SK-N-SH (cell line): ENCODE results near the gene NIF3L1. TPM values are rescaled to one million over a fixed set of nuclear protein-coding genes. Genes with fewer than 3 reads are reported as not detected.

Experiments
- CTCF ChIA-PET: fragments of 300-600, 350-600 bp; formaldehyde crosslinking; extraction: SDS; loops from one replicate; lab custom pipeline; 2021; lab: Yijun Ruan, JAX
- POLR2A ChIA-PET: fragments of 350-600 bp; sonication (Branson Sonifier 250); formaldehyde crosslinking; extraction: SDS; loops from one replicate; lab custom pipeline; 2020; ENCODE audit warnings: antibody characterized with exemption, inconsistent platforms; lab: Yijun Ruan, JAX
- DNase-seq: peaks from one replicate; pipeline ENCODE4 v3.0.0; 2012
- H2AFZ ChIP-seq: fragments of 200-600 bp; sonication (generic); 2 replicates; pipeline ENCODE4 v1.8.1; 2016; ENCODE audit warnings: antibody characterized with exemption, mild to moderate bottlenecking, low read depth
- H3F3A ChIP-seq: fragments of 200-600 bp; sonication (generic); replicated peaks from 2 replicates; pipeline ENCODE3; 2016; ENCODE audit warnings: antibody characterized with exemption, mild to moderate bottlenecking; ENCODE audit not compliant: insufficient read depth
- H3K27ac ChIP-seq, 2 experiments: fragments of 200-500 bp in 1 of 2; fragments of 200-600 bp in 1 of 2; sonication (Bioruptor generic) in 1 of 2; sonication (generic), shearing (Covaris generic) in 1 of 2; 2 replicates each; pipeline versions ENCODE4 v1.5.1 to v1.6.1; 2014 to 2016; ENCODE audit warnings: low read depth in 2 of 2, inconsistent platforms in 1 of 2, low read length in 1 of 2, mild to moderate bottlenecking in 1 of 2, mixed read lengths in 1 of 2
- H3K27me3 ChIP-seq: fragments of 200-600 bp; sonication (generic), shearing (Covaris generic); 2 replicates; pipeline ENCODE4 v1.6.1; 2016; ENCODE audit warnings: mixed run types; ENCODE audit not compliant: insufficient read depth
- H3K36me3 ChIP-seq, 2 experiments: fragments of 200-500 bp in 1 of 2; fragments of 200-600 bp in 1 of 2; sonication (Bioruptor generic) in 1 of 2; sonication (generic) in 1 of 2; replicated peaks in 1 of 2; 2 replicates each; pipeline versions ENCODE3 to v1.5.1; 2014 to 2016; ENCODE audit warnings: low read length in 1 of 2, mild to moderate bottlenecking in 1 of 2; ENCODE audit not compliant: insufficient read depth in 2 of 2, control insufficient read depth in 1 of 2
- H3K4me1 ChIP-seq, 2 experiments: fragments of 200-500 bp in 1 of 2; fragments of 200-600 bp in 1 of 2; sonication (Bioruptor generic) in 1 of 2; sonication (generic), shearing (Covaris generic) in 1 of 2; 2 replicates each; pipeline versions ENCODE4 v1.5.1 to v1.6.1; 2014 to 2016; ENCODE audit warnings: low read depth in 1 of 2, low read length in 1 of 2, mixed run types in 1 of 2; ENCODE audit not compliant: insufficient read depth in 2 of 2, control insufficient read depth in 1 of 2
- H3K4me2 ChIP-seq: fragments of 200-600 bp; sonication (generic), shearing (Covaris generic); 2 replicates; pipeline ENCODE4 v1.6.1; 2017; ENCODE audit warnings: mixed run types
- H3K4me3 ChIP-seq, 2 experiments: fragments of 200-500 bp in 1 of 2; fragments of 200-600 bp in 1 of 2; sonication (Bioruptor generic) in 1 of 2; sonication (generic), shearing (Covaris generic) in 1 of 2; 2 replicates each; pipeline versions ENCODE4 v1.5.1 to v1.8.1; 2014 to 2016; ENCODE audit warnings: low read depth in 2 of 2, inconsistent platforms in 1 of 2, low read length in 1 of 2, mild to moderate bottlenecking in 1 of 2, mixed read lengths in 1 of 2, moderate library complexity in 1 of 2
- H3K79me2 ChIP-seq: fragments of 200-600 bp; sonication (generic); 2 replicates; pipeline ENCODE4 v1.8.1; 2017; ENCODE audit warnings: mild to moderate bottlenecking; ENCODE audit not compliant: insufficient read depth
- H3K9ac ChIP-seq: fragments of 200-600 bp; sonication (generic); 2 replicates; pipeline ENCODE4 v1.6.1; 2017; ENCODE audit warnings: mixed run types
- H3K9me2 ChIP-seq: fragments of 200-600 bp; sonication (generic); 2 replicates; pipeline ENCODE4 v1.6.1; 2017; ENCODE audit warnings: mixed run types
- H3K9me3 ChIP-seq: fragments of 200-600 bp; sonication (generic); 2 replicates; pipeline ENCODE4 v1.6.1; 2017; ENCODE audit warnings: mixed run types, mild to moderate bottlenecking, moderate library complexity
- H4K20me1 ChIP-seq: fragments of 200-600 bp; sonication (generic); 2 replicates; pipeline ENCODE4 v1.6.1; 2017; ENCODE audit warnings: mild to moderate bottlenecking, mixed run types; ENCODE audit not compliant: insufficient read depth
- CHD2 ChIP-seq: fragments of 150-350 bp; IDR thresholded peaks from 2 replicates; pipeline ENCODE4 v1.6.1; 2018; ENCODE audit warnings: low read length; ENCODE audit not compliant: partially characterized antibody
- CTCF ChIP-seq: fragments of 200-600 bp; sonication (generic); IDR thresholded peaks from 2 replicates; pipeline ENCODE4 v1.6.1; 2017; ENCODE audit warnings: antibody characterized with exemption, mild to moderate bottlenecking, moderate library complexity
- ELF1 ChIP-seq: IDR thresholded peaks from 2 replicates; pipeline ENCODE4 v1.4.0; 2012
- EP300 ChIP-seq, 2 experiments: IDR thresholded peaks; 2 replicates each; pipeline versions ENCODE4 v1.4.0 to v1.6.1; 2012; ENCODE audit warnings: borderline replicate concordance in 1 of 2, low read depth in 1 of 2, low read length in 1 of 2
- EZH2phosphoT487 ChIP-seq: fragments of 200-600 bp; sonication (generic); IDR thresholded peaks from 2 replicates; pipeline ENCODE4 v1.6.1; 2017; ENCODE audit warnings: low read depth, mixed run types, mild to moderate bottlenecking, antibody characterized with exemption, moderate library complexity, borderline replicate concordance
- FOSL2 ChIP-seq: IDR thresholded peaks from 2 replicates; pipeline ENCODE4 v1.4.0; 2012; ENCODE audit warnings: low read depth, mild to moderate bottlenecking, moderate library complexity, borderline replicate concordance
- FOXJ3 ChIP-seq: sonication (generic); formaldehyde crosslinking; IDR thresholded peaks from 2 replicates; pipeline ENCODE4 v1.5.1; 2020; ENCODE audit warnings: mild to moderate bottlenecking, missing genetic modification reagents
- FOXM1 ChIP-seq: IDR thresholded peaks from 2 replicates; pipeline ENCODE4 v1.4.0; 2012; ENCODE audit warnings: low read depth, mild to moderate bottlenecking
- GABPA ChIP-seq: IDR thresholded peaks from 2 replicates; pipeline ENCODE4 v1.4.0; 2012; ENCODE audit warnings: low read depth, mild to moderate bottlenecking
- GATA2 ChIP-seq: sonication (generic); formaldehyde crosslinking; IDR thresholded peaks from 2 replicates; pipeline ENCODE4 v1.5.0; 2020; ENCODE audit warnings: mild to moderate bottlenecking, missing genetic modification reagents
- IRF3 ChIP-seq: fragments of 150-350 bp; IDR thresholded peaks from 2 replicates; pipeline ENCODE4 v1.6.1; 2016; ENCODE audit warnings: mild to moderate bottlenecking, low read depth, low read length
- MEF2A ChIP-seq: IDR thresholded peaks from 2 replicates; pipeline ENCODE4 v1.4.0; 2012; ENCODE audit warnings: low read depth, borderline replicate concordance
- MXI1 ChIP-seq: IDR thresholded peaks from 2 replicates; pipeline ENCODE4 v1.6.1; 2012; ENCODE audit warnings: mild to moderate bottlenecking, low read depth, low read length, improper control_type of control experiment
- NFIC ChIP-seq: IDR thresholded peaks from 2 replicates; pipeline ENCODE4 v1.4.0; 2012; ENCODE audit warnings: borderline replicate concordance
- PBX3 ChIP-seq: IDR thresholded peaks from 2 replicates; pipeline ENCODE4; 2012
- POLR2AphosphoS5 ChIP-seq: IDR thresholded peaks from 2 replicates; pipeline ENCODE4 v1.6.1; 2012; ENCODE audit warnings: low read depth, low read length
- RFX5 ChIP-seq: IDR thresholded peaks from 2 replicates; pipeline ENCODE4 v1.6.1; 2012; ENCODE audit warnings: mild to moderate bottlenecking, improper control_type of control experiment, low read length
- TAF1 ChIP-seq: IDR thresholded peaks from 2 replicates; pipeline ENCODE4 v1.6.1; 2012; ENCODE audit warnings: low read depth, mild to moderate bottlenecking, low read length, moderate library complexity, borderline replicate concordance
- TCF12 ChIP-seq: IDR thresholded peaks from 2 replicates; pipeline ENCODE4 v1.4.0; 2012
- TEAD4 ChIP-seq: IDR thresholded peaks from 2 replicates; pipeline ENCODE4 v1.4.0; 2012; ENCODE audit warnings: mild to moderate bottlenecking, borderline replicate concordance; ENCODE audit not compliant: insufficient read depth
- USF1 ChIP-seq: IDR thresholded peaks from 2 replicates; pipeline ENCODE4 v1.4.0; 2012; ENCODE audit warnings: low read depth, borderline replicate concordance
- ZBTB33 ChIP-seq: IDR thresholded peaks from 2 replicates; pipeline ENCODE4 v1.4.0; 2012; ENCODE audit warnings: low read depth, borderline replicate concordance
- WGBS: methylation state at CpG from one replicate; pipeline ENCODE4 v1.1.6; 2017; ENCODE audit warnings: low lambda C conversion rate; 5-methylcytosine and 5-hydroxymethylcytosine counted together
- polyA plus RNA-seq, 3 experiments: library from polyadenylated mRNA; depleted of rRNA; stranded (reverse); fragments of >200 nt; gene quantifications; 2 replicates each; pipeline ENCODE4 v1.2.3, GENCODE V29; 2012
- TF ChIP-seq, protein P1 (sequence below): fragments of 150-350 bp; IDR thresholded peaks from 2 replicates; pipeline ENCODE4 v1.6.1; 2017; ENCODE audit warnings: antibody characterized with exemption, low read length, low read depth, borderline replicate concordance

The NIF3L1 gene
- polyA plus RNA-seq, 1 of the 3 experiments (the other 2 are of a cell fraction): 52.4 TPM

DNA sequence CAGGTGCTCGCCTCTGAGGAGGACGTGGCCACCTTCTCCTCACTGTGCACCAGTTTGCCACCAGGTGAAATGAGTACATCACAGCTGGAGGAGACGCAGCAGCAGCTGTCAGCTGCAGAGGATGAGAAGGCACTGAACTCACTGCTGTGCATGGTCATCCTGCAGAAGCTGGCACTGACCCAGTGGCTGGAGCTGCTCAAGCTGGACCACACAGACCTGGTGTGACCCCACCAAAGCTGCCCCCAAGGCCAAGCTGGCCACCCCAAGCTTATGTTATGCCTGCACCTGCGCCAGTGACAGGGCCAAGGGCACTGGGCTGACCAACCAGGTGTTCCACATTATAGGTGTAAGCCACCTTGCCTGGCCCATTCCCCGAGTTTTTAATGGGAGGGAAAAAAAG, 44.0 kb upstream of the NIF3L1 start (continued):
- TF ChIP-seq EP300 (IDR thresholded peaks at IDR 0.05; ENCODE audit: borderline replicate concordance in 1 of 2, low read depth in 1 of 2, low read length in 1 of 2): no peak
- TF ChIP-seq, protein P1, sequence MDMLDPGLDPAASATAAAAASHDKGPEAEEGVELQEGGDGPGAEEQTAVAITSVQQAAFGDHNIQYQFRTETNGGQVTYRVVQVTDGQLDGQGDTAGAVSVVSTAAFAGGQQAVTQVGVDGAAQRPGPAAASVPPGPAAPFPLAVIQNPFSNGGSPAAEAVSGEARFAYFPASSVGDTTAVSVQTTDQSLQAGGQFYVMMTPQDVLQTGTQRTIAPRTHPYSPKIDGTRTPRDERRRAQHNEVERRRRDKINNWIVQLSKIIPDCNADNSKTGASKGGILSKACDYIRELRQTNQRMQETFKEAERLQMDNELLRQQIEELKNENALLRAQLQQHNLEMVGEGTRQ: no peak
- TF ChIP-seq EZH2phosphoT487: no peak
- TF ChIP-seq FOXJ3 (CRISPR knock-in tag): no peak
- no peak for TF ChIP-seq IRF3
- no peak for TF ChIP-seq USF1
- TF ChIP-seq PBX3: no peak
- no peak for TF ChIP-seq GATA2 (CRISPR knock-in tag)
- no peak for TF ChIP-seq NFIC
- no peak for TF ChIP-seq TEAD4
- no peak for TF ChIP-seq TAF1

- no peak for DNase-seq
- ChIA-PET CTCF (interaction anchor here (1.0 kb wide), 1 partner anchor 13 kb away, joined by 3 read pairs; no protein-coding TSS in a partner anchor), POLR2A (no interaction called here)
- Histone ChIP-seq H3K79me2 (no peaks in the 10 kb centered on the region), H3K4me1 (no peaks in the 10 kb centered on the region), H3K4me3 (no peak overlapping the region), H4K20me1 (no peaks in the 10 kb centered on the region), H3K9me3 (no peaks in the 10 kb centered on the region), H3K9me2 (no peaks in the 10 kb centered on the region), H2AFZ (no peak overlapping the region), H3K27me3 (no peaks in the 10 kb centered on the region), H3F3A (peaks cover 15% of the 10 kb centered on the region), H3K36me3 (peaks cover 0 to 2% of the 10 kb centered on the region in 2 experiments), H3K4me2 (no peak overlapping the region), H3K27ac (no peak overlapping the region), H3K9ac (no peak overlapping the region)
- 80% methylated on average over 10 of the region's 10 CpGs for WGBS
- TF ChIP-seq GABPA (no peak), TEAD4 (no peak), TAF1 (no peak), POLR2AphosphoS5 (no peak), ZBTB33 (no peak), USF1 (no peak), EP300 (IDR thresholded peaks at IDR 0.05; ENCODE audit: borderline replicate concordance in 1 of 2, low read depth in 1 of 2, low read length in 1 of 2) (no peak), ELF1 (no peak), CHD2 (no peak), TCF12 (no peak), MEF2A (no peak), CTCF (no peak), FOSL2 (no peak), FOXM1 (no peak), MXI1 (no peak), RFX5 (no peak)
Measured at GRCh38 chr2:200845669-200846325, 43.4 kb upstream of the NIF3L1 start.
